Adrenal gland (tissue), 12 donors: ENCODE results near the gene MORN1. TPM values are rescaled to one million over a fixed set of nuclear protein-coding genes. Genes with fewer than 3 reads are reported as not detected.

Source experiments
- DNase-seq, 7 donors: peaks; one replicate each; pipeline ENCODE4 v3.0.0-alpha.2; 2019 to 2020
- H3K27ac ChIP-seq, 5 donors: fragments of 200-600 bp; sonication (generic) in 4 of 5; 1 replicate in 3 of 5; 2 replicates in 2 of 5; pipeline versions ENCODE4 v1.5.1 to v1.8.0; 2016 to 2020; ENCODE audit warnings: mild to moderate bottlenecking in 1 of 5
- H3K27me3 ChIP-seq: fragments of 200-600 bp; 2 replicates; pipeline ENCODE4 v1.8.0; 2021
- H3K36me3 ChIP-seq, 2 donors: fragments of 200-600 bp; replicated peaks in 1 of 2; 1 replicate in 1 of 2; 2 replicates in 1 of 2; pipeline versions ENCODE4 v1.5.1 to v1.8.0; 2018 to 2022
- H3K4me1 ChIP-seq, 2 donors: fragments of 200-600 bp; replicated peaks in 1 of 2; 1 replicate in 1 of 2; 2 replicates in 1 of 2; pipeline versions ENCODE4 v1.5.1 to v1.8.0; 2018 to 2021
- H3K4me3 ChIP-seq, 4 donors: fragments of 200-600 bp; sonication (generic) in 3 of 4; one replicate each; pipeline ENCODE4 v1.5.1; 2016 to 2018
- H3K9me3 ChIP-seq, 3 donors: fragments of 200-600 bp; sonication (generic) in 1 of 3; replicated peaks in 1 of 3; 1 replicate in 2 of 3; 2 replicates in 1 of 3; pipeline versions ENCODE4 v1.5.1 to v1.8.0; 2016 to 2021
- CTCF ChIP-seq, 6 experiments: fragments of 450-650 bp in 4 of 6; fragments of 200-600 bp in 2 of 6; sonication (generic) in 1 of 6; IDR thresholded peaks; 1 replicate in 5 of 6; 2 replicates in 1 of 6; pipeline versions ENCODE4 v1.5.1 to v1.8.0; 2016 to 2021; ENCODE audit warnings: antibody characterized with exemption in 6 of 6, mild to moderate bottlenecking in 2 of 6, moderate library complexity in 1 of 6
- POLR2A ChIP-seq, 2 donors: fragments of 450-650 bp; IDR thresholded peaks; one replicate each; pipeline ENCODE4 v1.6.1; 2017; ENCODE audit warnings: antibody characterized with exemption in 2 of 2, mild to moderate bottlenecking in 2 of 2, moderate library complexity in 1 of 2
- WGBS, 4 donors: extraction: QIAGEN DNeasy Blood & Tissue Kit in 2 of 4; methylation state at CpG; one replicate each; pipeline versions ENCODE4 v1.1.5 to v1.1.7; 2013 to 2017; 5-methylcytosine and 5-hydroxymethylcytosine counted together
- intact Hi-C, 2 donors: fragments of 100-400 bp; cut with DNase I; formaldehyde crosslinking; loops; one replicate each; pipeline versions ENCODE4 v1.14.1 to v1.15.0; 2022 to 2023
- polyA plus RNA-seq, 3 donors: library from polyadenylated mRNA; stranded (reverse); fragments of 200-250 nt in 2 of 3; fragments of 350-450 nt in 1 of 3; fragmentation: Illumina TruSeq in 1 of 3; extraction: RNeasy Lipid Tissue Mini Kit (QIAGEN cat#74804) in 1 of 3; gene quantifications; one replicate each; pipeline ENCODE4 v1.2.3, GENCODE V29; 2013 to 2014
- total RNA-seq, 9 donors: library from RNA; depleted of rRNA in 4 of 9; stranded (reverse); fragments of >200 nt in 4 of 9; fragments of 120-200 nt in 1 of 9; fragmentation: NEBNext Ultra II Directional in 1 of 9; extraction: Animal tissue kit (Norgen Biotek cat#: 25700) in 1 of 9; gene quantifications; one replicate each; pipeline versions ENCODE4 v1.1.0 to v1.2.4, GENCODE V29; 2013 to 2023
- donor health status: healthy with polysubstance abuse.
- donor health status: Bipolar disorder and iron deficiency.
- donor health status: DM: yes; HTN: yes; CAD: no.
- donor health status: DM: no; HTN: no; CAD: no.
- donor health status: DM: no; HTN: no; CAD: no.
- donor health status: DM: yes; HTN: yes; CAD: no.

MORN1 gene
- total and polyA plus RNA-seq, 12 donors = 1.8 to 14.1 (median 8.7) TPM

- Histone ChIP-seq H3K27ac (peak overlapping the region in 3 of 5 donors; percentile 21 to 82 (median 59)), H3K4me3 (no peak overlapping the region), H3K4me1 (peaks cover 19 to 50% of the 10 kb centered on the region in 2 donors), H3K27me3 (no peaks in the 10 kb centered on the region), H3K36me3 (peaks cover 0 to 3% of the 10 kb centered on the region in 2 donors), H3K9me3 (no peaks in the 10 kb centered on the region)
- WGBS, 4 donors = 43 to 53% (median 45%) methylated on average over 9 to 13 of the region's 13 CpGs
- DNase-seq = peak in 5 of 7 donors; percentile 46 to 80 (median 59)
- intact Hi-C loops = no loop called here
- TF ChIP-seq CTCF (IDR thresholded peaks at IDR 0.05) = no peak
- no peak for TF ChIP-seq POLR2A (IDR thresholded peaks at IDR 0.05)
Observed at GRCh38 chr1:2279210-2279639, 112.1 kb downstream of the MORN1 start.

- no peak for DNase-seq
- Histone ChIP-seq H3K36me3 (peaks cover 0 to 3% of the 10 kb centered on the region in 2 donors), H3K4me1 (peaks cover 19 to 55% of the 10 kb centered on the region in 2 donors), H3K9me3 (no peaks in the 10 kb centered on the region), H3K27me3 (no peaks in the 10 kb centered on the region), H3K27ac (peak overlapping the region in 2 of 5 donors; percentile 59 to 82), H3K4me3 (no peak overlapping the region)
- no peak for TF ChIP-seq CTCF (IDR thresholded peaks at IDR 0.05)
- no peak for TF ChIP-seq POLR2A (IDR thresholded peaks at IDR 0.05)
- intact Hi-C loops = no loop called here
- 64 to 83% (median 68%) methylated on average over 2 to 16 of the region's 16 CpGs; no CpG with 5 or more reads in 1 of the 4 donors for WGBS, 4 donors
Observed at GRCh38 chr1:2278591-2279209, 112.7 kb downstream of the MORN1 start.

GRCh38 chr1:2277741-2278488 lies 113.4 kb downstream of the MORN1 start:
- peaks cover 0 to 3% of the 10 kb centered on the region in 2 donors for H3K36me3 ChIP-seq
- no peak for TF ChIP-seq POLR2A (IDR thresholded peaks at IDR 0.05)
- TF ChIP-seq CTCF (IDR thresholded peaks at IDR 0.05) = no peak
- H3K27me3 ChIP-seq = no peaks in the 10 kb centered on the region
- intact Hi-C loops = no loop called here
- H3K4me3 ChIP-seq = no peak overlapping the region
- no peak for DNase-seq
- peaks cover 19 to 62% of the 10 kb centered on the region in 2 donors for H3K4me1 ChIP-seq
- H3K9me3 ChIP-seq = no peaks in the 10 kb centered on the region
- WGBS, 4 donors = 91 to 94% (median 92%) methylated on average over 17 to 25 of the region's 25 CpGs
- H3K27ac ChIP-seq = peak overlapping the region in 2 of 5 donors; percentile 59 to 82

GRCh38 chr1:2276803-2277580 lies 114.4 kb downstream of the MORN1 start:
- Histone ChIP-seq H3K4me3 (no peak overlapping the region), H3K36me3 (peaks cover 0 to 3% of the 10 kb centered on the region in 2 donors), H3K27me3 (no peaks in the 10 kb centered on the region), H3K9me3 (no peaks in the 10 kb centered on the region), H3K27ac (peak overlapping the region in 1 of 5 donors; percentile 2), H3K4me1 (peaks cover 22 to 68% of the 10 kb centered on the region in 2 donors)
- no peak for DNase-seq
- WGBS, 4 donors = 75 to 86% (median 82%) methylated on average over 12 of the region's 12 CpGs
- intact Hi-C loops = no loop called here
- TF ChIP-seq POLR2A (IDR thresholded peaks at IDR 0.05) = no peak
- TF ChIP-seq CTCF (IDR thresholded peaks at IDR 0.05) = no peak
